WTC11 (cell line): ENCODE data around the gene MT2A. TPM values are rescaled to one million over a fixed set of nuclear protein-coding genes. Genes with fewer than 3 reads are reported as not detected.

Experiments
- ATAC-seq: fragments of 200-7000 bp; cut with Tn5 transposase; 2 replicates; pipeline ENCODE4 v1.10.0; 2021; ENCODE audit warnings: mild to moderate bottlenecking, moderate library complexity
- CTCF ChIA-PET: fragments of 300-600 bp; sonication (Branson Sonifier 250); formaldehyde crosslinking; loops from one replicate; lab custom pipeline; 2021; ENCODE audit warnings: antibody characterized with exemption; lab: Charles Lee
- POLR2A ChIA-PET: fragments of 350-600 bp; sonication (Branson Sonifier 250); formaldehyde crosslinking; loops from one replicate; lab custom pipeline; 2021; ENCODE audit warnings: antibody characterized with exemption; lab: Charles Lee
- DNase-seq: peaks from one replicate; pipeline ENCODE4 v3.0.0; 2021; ENCODE audit warnings: low spot score
- H3K27ac Mint-ChIP-seq: 2 replicates; pipeline ENCODE4 v1.8.0; 2021; ENCODE audit warnings: mixed read lengths
- H3K27me3 Mint-ChIP-seq: 2 replicates; pipeline ENCODE4 v1.8.0; 2021; ENCODE audit warnings: low read depth, mild to moderate bottlenecking, moderate library complexity, mixed read lengths
- H3K36me3 Mint-ChIP-seq: 2 replicates; pipeline ENCODE4 v1.8.0; 2021; ENCODE audit warnings: mixed read lengths
- H3K4me1 Mint-ChIP-seq: 2 replicates; pipeline ENCODE4 v1.8.0; 2022; ENCODE audit warnings: mixed read lengths
- H3K4me3 Mint-ChIP-seq: 2 replicates; pipeline ENCODE4 v1.8.0; 2021; ENCODE audit warnings: mild to moderate bottlenecking, moderate library complexity, mixed read lengths
- H3K9me3 Mint-ChIP-seq: 2 replicates; pipeline ENCODE4 v1.8.0; 2021; ENCODE audit warnings: mixed read lengths
- ERG ChIP-seq: fragments of 250-450 bp; sonication (Bioruptor Pico); IDR thresholded peaks from 2 replicates; pipeline ENCODE4 v1.8.0; 2021; ENCODE audit warnings: mild to moderate bottlenecking
- HMGA2 ChIP-seq: fragments of 250-450 bp; sonication (Bioruptor Pico); IDR thresholded peaks from 2 replicates; pipeline ENCODE4 v1.4.0; 2021; ENCODE audit warnings: mild to moderate bottlenecking, moderate library complexity
- IRF1 ChIP-seq: sonication (generic); formaldehyde crosslinking; IDR thresholded peaks from 2 replicates; pipeline ENCODE4 v1.8.0; 2023; ENCODE audit warnings: missing genetic modification reagents
- IRF2 ChIP-seq: sonication (generic); formaldehyde crosslinking; IDR thresholded peaks from 2 replicates; pipeline ENCODE4 v1.8.0; 2022; ENCODE audit warnings: low read depth, missing genetic modification reagents, borderline replicate concordance
- JAZF1 ChIP-seq: fragments of 250-450 bp; sonication (Bioruptor Pico); IDR thresholded peaks from 2 replicates; pipeline ENCODE4 v1.9.0; 2021; ENCODE audit warnings: moderate library complexity, mild to moderate bottlenecking, inconsistent platforms
- NFYB ChIP-seq: sonication (generic); formaldehyde crosslinking; conservative IDR thresholded peaks from 2 replicates; pipeline ENCODE4 v1.8.0; 2022; ENCODE audit warnings: low read depth, missing genetic modification reagents
- SMAD4 ChIP-seq: sonication (generic); formaldehyde crosslinking; IDR thresholded peaks from 2 replicates; pipeline ENCODE4 v1.8.0; 2022; ENCODE audit warnings: mild to moderate bottlenecking, missing genetic modification reagents
- SOX15 ChIP-seq: fragments of 250-450 bp; sonication (Bioruptor Pico); IDR thresholded peaks from 2 replicates; pipeline ENCODE4 v1.9.0; 2021; ENCODE audit warnings: mild to moderate bottlenecking
- ZBTB21 ChIP-seq: sonication (generic); formaldehyde crosslinking; IDR thresholded peaks from 2 replicates; pipeline ENCODE4 v1.8.1; 2023; ENCODE audit warnings: mild to moderate bottlenecking, missing genetic modification reagents, borderline replicate concordance
- ZNF219 ChIP-seq: sonication (generic); formaldehyde crosslinking; IDR thresholded peaks from 2 replicates; pipeline ENCODE4 v1.8.0; 2023; ENCODE audit warnings: missing genetic modification reagents, mild to moderate bottlenecking, borderline replicate concordance
- total RNA-seq: library from RNA; stranded (reverse); gene quantifications from 3 replicates; pipeline ENCODE4 v1.2.3, GENCODE V29; 2021
- TF ChIP-seq, protein P1 (sequence below): sonication (generic); formaldehyde crosslinking; IDR thresholded peaks from 2 replicates; pipeline ENCODE4 v1.8.1; 2023; ENCODE audit warnings: mild to moderate bottlenecking, missing genetic modification reagents
- TF ChIP-seq, protein P2 (sequence below): fragments of 200-600 bp; IDR thresholded peaks from 2 replicates; pipeline ENCODE4 v1.8.0; 2022; ENCODE audit warnings: antibody characterized with exemption
- TF ChIP-seq, protein P3 (sequence below): sonication (generic); formaldehyde crosslinking; IDR thresholded peaks from 2 replicates; pipeline ENCODE4 v1.8.1; 2022; ENCODE audit warnings: mild to moderate bottlenecking, moderate library complexity, missing genetic modification reagents
- TF ChIP-seq, protein P4 (sequence below): sonication (generic); formaldehyde crosslinking; IDR thresholded peaks from 2 replicates; pipeline ENCODE4 v1.8.0; 2023; ENCODE audit warnings: mild to moderate bottlenecking, missing genetic modification reagents

The MT2A gene
- total RNA-seq, 1 experiment from 2014 or later: 139 TPM

DNA sequence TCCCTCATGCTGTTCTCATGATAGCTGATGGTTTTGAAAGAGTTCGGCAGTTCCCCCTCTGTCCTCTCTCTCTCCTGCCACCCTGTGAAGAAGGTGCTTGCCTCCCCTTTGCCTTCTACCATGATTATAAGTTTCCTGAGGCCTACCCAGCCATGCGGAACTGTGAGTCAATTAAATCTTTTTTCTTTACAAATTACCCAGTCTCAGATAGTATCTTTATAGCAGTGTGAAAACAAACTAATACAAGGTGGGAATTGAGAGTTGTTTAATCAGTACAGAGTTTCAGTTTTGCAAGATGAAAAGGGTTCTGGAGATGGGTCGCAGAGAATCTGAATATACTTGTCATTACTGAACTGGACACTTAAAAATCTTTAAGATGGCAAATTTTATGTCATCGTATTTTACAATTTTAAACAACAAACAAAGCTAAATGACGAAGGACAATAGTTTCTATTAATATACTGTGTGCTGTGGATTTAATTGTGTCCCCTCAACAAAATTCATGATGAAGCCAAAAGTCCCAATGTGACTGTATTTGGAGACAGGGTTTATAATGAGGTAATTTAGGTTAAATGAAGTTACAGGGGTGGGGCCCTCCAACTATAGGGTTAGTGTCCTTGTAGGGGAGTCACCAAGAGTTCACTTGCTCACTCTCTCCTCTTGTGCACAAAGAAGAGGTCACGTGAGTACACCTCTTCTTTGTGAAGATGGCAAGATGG is 14.7 kb upstream of the MT2A start:
- H3K27me3 Mint-ChIP-seq: peaks cover 62% of the 10 kb centered on the region
- TF ChIP-seq IRF2 (CRISPR knock-in tag): no peak
- TF ChIP-seq HMGA2 (CRISPR knock-in tag): no peak
- TF ChIP-seq, all 79 proteins: peak for 0
- POLR2A ChIA-PET: interaction anchor here (1.0 kb wide), 1 partner anchor 16 kb away, joined by 3 read pairs; no protein-coding TSS in a partner anchor

DNA sequence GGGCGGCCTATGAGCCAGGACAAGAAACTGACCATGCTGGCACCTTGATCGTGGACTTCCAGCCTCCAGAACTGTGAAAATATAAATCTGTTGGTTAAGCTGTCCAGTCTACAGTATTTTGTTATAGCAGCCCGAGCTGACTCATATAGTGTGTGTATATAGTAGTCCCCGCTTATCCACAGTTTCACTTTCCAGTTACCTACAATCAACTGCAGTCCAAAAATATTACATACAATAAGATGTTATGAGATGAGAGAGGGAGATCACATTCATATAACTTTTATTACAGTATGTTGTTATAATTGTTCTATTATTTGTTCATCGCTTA is 14.1 kb upstream of the MT2A start:
- H3K27me3 Mint-ChIP-seq: peaks cover 57% of the 10 kb centered on the region
- no peak overlapping the region for H3K27ac Mint-ChIP-seq
- ATAC-seq (no peak), DNase-seq (no peak)
- no peaks in the 10 kb centered on the region for H3K36me3 Mint-ChIP-seq
- no peak overlapping the region for H3K4me3 Mint-ChIP-seq
- TF ChIP-seq, protein P1, sequence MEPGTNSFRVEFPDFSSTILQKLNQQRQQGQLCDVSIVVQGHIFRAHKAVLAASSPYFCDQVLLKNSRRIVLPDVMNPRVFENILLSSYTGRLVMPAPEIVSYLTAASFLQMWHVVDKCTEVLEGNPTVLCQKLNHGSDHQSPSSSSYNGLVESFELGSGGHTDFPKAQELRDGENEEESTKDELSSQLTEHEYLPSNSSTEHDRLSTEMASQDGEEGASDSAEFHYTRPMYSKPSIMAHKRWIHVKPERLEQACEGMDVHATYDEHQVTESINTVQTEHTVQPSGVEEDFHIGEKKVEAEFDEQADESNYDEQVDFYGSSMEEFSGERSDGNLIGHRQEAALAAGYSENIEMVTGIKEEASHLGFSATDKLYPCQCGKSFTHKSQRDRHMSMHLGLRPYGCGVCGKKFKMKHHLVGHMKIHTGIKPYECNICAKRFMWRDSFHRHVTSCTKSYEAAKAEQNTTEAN (CRISPR knock-in tag): no peak
- no peak for TF ChIP-seq NFYB (CRISPR knock-in tag)
- 0 out of 2 replicates have a peak, but pooled peaks cover 3% of the 10 kb centered on the region for H3K9me3 Mint-ChIP-seq
- peaks cover 10% of the 10 kb centered on the region for H3K4me1 Mint-ChIP-seq
- ChIA-PET POLR2A (interaction anchor here (1.0 kb wide), 1 partner anchor 16 kb away, joined by 3 read pairs; no protein-coding TSS in a partner anchor), CTCF (no interaction called here)

More for the DNA sequence above, 14.7 kb upstream of the MT2A start:
- no peak for ATAC-seq
- H3K4me1 Mint-ChIP-seq: peaks cover 13% of the 10 kb centered on the region
- no peak overlapping the region for H3K27ac Mint-ChIP-seq
- 0 out of 2 replicates have a peak, but pooled peaks cover 3% of the 10 kb centered on the region for H3K9me3 Mint-ChIP-seq
- no peak overlapping the region for H3K4me3 Mint-ChIP-seq
- no peaks in the 10 kb centered on the region for H3K36me3 Mint-ChIP-seq
- CTCF ChIA-PET: interaction anchor here (2.2 kb wide), 1 partner anchor 108 kb away, joined by 8 read pairs; no protein-coding TSS in a partner anchor
- DNase-seq: no peak

GRCh38 chr16:56600398-56600999 is 7.9 kb upstream of the MT2A start:
- H3K27ac Mint-ChIP-seq: no peak overlapping the region
- ATAC-seq: peak; percentile 73
- H3K4me3 Mint-ChIP-seq: no peak overlapping the region
- H3K4me1 Mint-ChIP-seq: no peaks in the 10 kb centered on the region; the same call in 1 of the 2 replicates
- H3K27me3 Mint-ChIP-seq: peaks cover 22% of the 10 kb centered on the region
- POLR2A ChIA-PET: interaction anchor here (0.6 to 1.7 kb wide), 3 partner anchors 25 to 61 kb away, joined by 3 to 7 read pairs (median 6); partner anchors contain the start of gene MT1E
- H3K36me3 Mint-ChIP-seq: no peaks in the 10 kb centered on the region
- TF ChIP-seq, protein P2, sequence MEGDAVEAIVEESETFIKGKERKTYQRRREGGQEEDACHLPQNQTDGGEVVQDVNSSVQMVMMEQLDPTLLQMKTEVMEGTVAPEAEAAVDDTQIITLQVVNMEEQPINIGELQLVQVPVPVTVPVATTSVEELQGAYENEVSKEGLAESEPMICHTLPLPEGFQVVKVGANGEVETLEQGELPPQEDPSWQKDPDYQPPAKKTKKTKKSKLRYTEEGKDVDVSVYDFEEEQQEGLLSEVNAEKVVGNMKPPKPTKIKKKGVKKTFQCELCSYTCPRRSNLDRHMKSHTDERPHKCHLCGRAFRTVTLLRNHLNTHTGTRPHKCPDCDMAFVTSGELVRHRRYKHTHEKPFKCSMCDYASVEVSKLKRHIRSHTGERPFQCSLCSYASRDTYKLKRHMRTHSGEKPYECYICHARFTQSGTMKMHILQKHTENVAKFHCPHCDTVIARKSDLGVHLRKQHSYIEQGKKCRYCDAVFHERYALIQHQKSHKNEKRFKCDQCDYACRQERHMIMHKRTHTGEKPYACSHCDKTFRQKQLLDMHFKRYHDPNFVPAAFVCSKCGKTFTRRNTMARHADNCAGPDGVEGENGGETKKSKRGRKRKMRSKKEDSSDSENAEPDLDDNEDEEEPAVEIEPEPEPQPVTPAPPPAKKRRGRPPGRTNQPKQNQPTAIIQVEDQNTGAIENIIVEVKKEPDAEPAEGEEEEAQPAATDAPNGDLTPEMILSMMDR: 0 out of 2 replicates have a peak, but pooled peaks have one; percentile 24
- TF ChIP-seq ZNF219 (CRISPR knock-in tag): no peak
- TF ChIP-seq, all 79 proteins: peak for 1
- CTCF ChIA-PET: interaction anchor here (0.6 to 2.3 kb wide), 45 partner anchors 9 to 507 kb away, joined by 3 to 34 read pairs (median 5); partner anchors contain the start of genes MT1E, MT1F, MT3 and MT4
- 0 out of 2 replicates have a peak, but pooled peaks cover 3% of the 10 kb centered on the region for H3K9me3 Mint-ChIP-seq
- peak; percentile 31 for DNase-seq

DNA sequence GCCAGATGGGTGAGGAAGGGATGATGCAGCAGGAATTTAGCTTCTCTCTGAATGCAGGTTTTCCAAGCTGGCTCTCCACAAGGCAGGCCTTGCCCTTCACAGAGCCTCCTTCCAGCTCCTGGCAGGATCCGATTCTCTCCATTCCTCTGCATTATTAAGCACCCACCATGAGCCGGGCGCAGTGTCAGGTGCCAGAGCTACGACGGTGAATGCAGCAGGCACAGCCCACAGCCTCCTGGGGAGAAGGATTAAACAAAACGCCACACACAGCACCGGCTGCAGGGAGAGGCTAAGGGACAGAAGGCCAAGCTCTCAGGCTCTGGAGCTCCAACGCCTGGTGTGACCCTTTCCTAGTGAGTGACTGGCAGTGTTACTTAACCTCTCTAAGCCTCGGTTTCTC is 7.1 kb upstream of the MT2A start:
- CTCF ChIA-PET: interaction anchor here (0.9 to 2.3 kb wide), 16 partner anchors 10 to 114 kb away, joined by 3 to 34 read pairs (median 8); partner anchors contain the start of genes MT1F and MT4
- TF ChIP-seq IRF1 (no peak), ZBTB21 (CRISPR knock-in tag) (no peak), JAZF1 (CRISPR knock-in tag) (no peak), ERG (CRISPR knock-in tag) (no peak), SMAD4 (no peak), ZNF219 (CRISPR knock-in tag) (no peak), SOX15 (CRISPR knock-in tag) (no peak)
- TF ChIP-seq, protein P3, sequence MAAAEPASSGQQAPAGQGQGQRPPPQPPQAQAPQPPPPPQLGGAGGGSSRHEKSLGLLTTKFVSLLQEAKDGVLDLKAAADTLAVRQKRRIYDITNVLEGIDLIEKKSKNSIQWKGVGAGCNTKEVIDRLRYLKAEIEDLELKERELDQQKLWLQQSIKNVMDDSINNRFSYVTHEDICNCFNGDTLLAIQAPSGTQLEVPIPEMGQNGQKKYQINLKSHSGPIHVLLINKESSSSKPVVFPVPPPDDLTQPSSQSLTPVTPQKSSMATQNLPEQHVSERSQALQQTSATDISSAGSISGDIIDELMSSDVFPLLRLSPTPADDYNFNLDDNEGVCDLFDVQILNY (CRISPR knock-in tag): no peak
- TF ChIP-seq, protein P4, sequence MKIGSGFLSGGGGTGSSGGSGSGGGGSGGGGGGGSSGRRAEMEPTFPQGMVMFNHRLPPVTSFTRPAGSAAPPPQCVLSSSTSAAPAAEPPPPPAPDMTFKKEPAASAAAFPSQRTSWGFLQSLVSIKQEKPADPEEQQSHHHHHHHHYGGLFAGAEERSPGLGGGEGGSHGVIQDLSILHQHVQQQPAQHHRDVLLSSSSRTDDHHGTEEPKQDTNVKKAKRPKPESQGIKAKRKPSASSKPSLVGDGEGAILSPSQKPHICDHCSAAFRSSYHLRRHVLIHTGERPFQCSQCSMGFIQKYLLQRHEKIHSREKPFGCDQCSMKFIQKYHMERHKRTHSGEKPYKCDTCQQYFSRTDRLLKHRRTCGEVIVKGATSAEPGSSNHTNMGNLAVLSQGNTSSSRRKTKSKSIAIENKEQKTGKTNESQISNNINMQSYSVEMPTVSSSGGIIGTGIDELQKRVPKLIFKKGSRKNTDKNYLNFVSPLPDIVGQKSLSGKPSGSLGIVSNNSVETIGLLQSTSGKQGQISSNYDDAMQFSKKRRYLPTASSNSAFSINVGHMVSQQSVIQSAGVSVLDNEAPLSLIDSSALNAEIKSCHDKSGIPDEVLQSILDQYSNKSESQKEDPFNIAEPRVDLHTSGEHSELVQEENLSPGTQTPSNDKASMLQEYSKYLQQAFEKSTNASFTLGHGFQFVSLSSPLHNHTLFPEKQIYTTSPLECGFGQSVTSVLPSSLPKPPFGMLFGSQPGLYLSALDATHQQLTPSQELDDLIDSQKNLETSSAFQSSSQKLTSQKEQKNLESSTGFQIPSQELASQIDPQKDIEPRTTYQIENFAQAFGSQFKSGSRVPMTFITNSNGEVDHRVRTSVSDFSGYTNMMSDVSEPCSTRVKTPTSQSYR (CRISPR knock-in tag): no peak

More for the DNA sequence above, 7.1 kb upstream of the MT2A start:
- Mint-ChIP-seq H3K4me1 (no peaks in the 10 kb centered on the region; the same call in 1 of the 2 replicates), H3K36me3 (no peaks in the 10 kb centered on the region), H3K9me3 (0 out of 2 replicates have a peak, but pooled peaks cover 3% of the 10 kb centered on the region), H3K27me3 (peaks cover 24% of the 10 kb centered on the region), H3K4me3 (no peak overlapping the region), H3K27ac (no peak overlapping the region)
- POLR2A ChIA-PET: interaction anchor here (1.0 to 1.7 kb wide), 2 partner anchors 24 to 60 kb away, joined by 3 to 6 read pairs; partner anchors contain the start of gene MT1E
- ATAC-seq (no peak), DNase-seq (no peak)
